GM19397 (cell line): ENCODE measurements around the gene EFHC2.
"Not testable (repeated sequence)": the region's sequence is repeated elsewhere in the genome, so short reads cannot be mapped to it uniquely, and the experiment has no call there.

Experiments used
- ATAC-seq: cut with Tn5 transposase; IDR thresholded peaks from one replicate; pipeline ENCODE4 v1.9.1; 2021; ENCODE audit warnings: mild to moderate bottlenecking, moderate library complexity; ENCODE audit not compliant: unreplicated experiment

Gene EFHC2

DNA sequence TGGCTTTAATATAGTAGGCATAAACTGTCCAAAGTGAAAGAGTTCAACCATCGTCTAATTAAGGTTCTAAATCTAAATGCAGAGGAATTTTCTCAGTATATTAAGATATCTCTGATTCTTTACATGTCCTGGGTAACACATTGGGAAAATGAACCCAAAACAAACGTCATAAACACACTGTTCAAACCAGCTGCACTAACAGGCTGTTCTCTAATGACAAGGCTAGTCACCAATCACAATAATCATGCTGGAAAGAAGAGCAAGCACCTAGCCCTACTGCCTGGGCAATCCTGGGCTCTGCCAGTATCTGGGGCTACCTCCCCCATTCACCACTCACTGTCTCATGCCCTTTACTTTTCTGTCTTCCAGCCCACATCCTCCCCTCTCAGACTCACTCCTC is 107.9 kb downstream of the EFHC2 start:
- no peak for ATAC-seq

DNA sequence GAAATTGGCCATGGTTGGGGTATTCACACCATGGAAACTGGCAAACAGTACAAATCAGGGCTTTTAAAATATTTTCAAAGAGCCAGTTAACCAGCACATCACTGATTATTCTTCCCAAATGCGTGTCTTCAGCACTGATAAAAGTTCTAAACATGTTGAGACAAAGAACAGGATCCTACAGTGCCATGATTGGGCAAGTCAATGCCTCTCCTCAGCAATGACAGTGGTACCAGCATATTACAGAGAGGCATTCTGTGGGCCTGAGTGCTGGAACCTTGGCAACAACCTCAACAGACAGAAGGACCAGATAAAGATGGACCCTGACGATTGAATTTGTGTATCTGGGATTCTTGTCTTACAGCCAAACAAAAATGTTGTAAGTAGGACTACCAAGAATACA is 108.9 kb downstream of the EFHC2 start:
- no peak for ATAC-seq

DNA sequence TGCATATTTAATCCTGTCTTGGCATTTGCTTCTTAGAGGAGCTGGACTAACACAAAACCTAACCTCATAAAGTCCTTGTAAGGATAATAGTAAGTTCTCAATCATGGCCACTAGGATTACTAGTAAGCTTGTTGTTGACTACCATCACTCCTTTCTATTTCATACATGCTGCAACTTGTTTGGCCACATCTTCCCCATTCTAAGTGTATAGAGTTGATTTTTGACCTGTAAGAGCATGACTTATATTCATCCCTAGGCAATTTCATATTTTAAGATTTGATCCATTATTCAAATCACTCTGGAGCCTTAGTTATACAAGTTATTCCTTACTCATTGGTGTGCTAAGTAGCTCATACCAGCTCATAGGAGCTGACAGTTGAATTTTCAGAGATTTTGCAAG is 109.4 kb downstream of the EFHC2 start:
- no peak for ATAC-seq

DNA sequence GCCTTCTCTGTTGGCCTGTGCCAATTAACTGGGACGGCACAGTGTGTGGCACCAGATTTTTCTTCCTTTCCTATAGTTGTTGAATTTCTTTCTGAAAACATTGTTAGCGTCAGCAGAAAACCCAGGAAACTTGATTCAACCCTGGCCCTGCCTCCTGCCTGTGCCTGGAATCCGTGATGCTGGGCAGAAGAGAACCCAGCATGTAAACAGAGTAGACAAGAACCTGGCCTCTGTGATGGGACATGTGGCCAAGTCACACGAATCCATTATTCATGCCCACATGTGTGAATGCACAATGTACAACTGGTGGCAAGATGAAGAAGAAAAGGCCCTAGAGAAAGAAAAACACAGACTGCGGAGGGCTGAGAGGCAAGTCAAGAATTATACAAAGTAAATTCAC is 111.4 kb downstream of the EFHC2 start:
- no peak for ATAC-seq

DNA sequence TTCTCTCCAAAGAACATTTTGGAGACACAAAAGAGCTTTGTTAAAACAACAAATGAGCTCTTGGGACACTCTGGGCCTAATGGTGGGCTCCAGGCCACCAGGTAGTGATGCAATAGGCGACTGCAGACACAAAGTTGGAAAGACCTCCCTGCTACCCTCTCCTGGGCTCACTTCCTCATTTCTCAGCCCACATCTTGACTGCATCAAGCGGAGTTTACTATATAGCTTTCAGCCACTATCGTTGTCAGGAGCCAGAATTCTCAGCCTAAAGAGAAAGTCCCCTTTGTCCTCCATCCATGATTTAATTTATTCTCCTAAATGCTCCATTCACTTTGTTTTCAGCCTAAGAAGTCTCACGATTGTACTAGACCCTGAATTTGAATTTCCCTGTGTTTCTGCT is 114.9 kb downstream of the EFHC2 start:
- ATAC-seq: no peak

DNA sequence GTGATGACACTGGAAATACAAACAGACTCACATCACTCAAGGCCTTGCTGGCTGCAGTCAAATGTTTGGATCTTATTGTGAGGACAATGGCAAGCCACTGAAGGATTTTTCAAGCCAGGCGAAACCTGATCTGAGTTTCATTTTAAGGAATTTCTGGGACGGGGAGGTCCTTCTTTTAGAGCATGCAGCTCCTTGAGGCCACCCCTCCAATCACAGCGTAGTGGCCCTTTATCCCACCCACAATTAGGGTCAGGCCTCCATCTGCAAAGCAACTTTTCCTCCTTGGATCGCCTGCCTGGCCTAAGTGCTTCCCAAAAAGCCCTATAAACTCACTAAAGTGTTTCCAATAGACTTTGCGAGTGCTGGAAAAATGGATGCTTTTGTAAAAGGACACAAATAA is 115.5 kb downstream of the EFHC2 start:
- ATAC-seq: no peak

DNA sequence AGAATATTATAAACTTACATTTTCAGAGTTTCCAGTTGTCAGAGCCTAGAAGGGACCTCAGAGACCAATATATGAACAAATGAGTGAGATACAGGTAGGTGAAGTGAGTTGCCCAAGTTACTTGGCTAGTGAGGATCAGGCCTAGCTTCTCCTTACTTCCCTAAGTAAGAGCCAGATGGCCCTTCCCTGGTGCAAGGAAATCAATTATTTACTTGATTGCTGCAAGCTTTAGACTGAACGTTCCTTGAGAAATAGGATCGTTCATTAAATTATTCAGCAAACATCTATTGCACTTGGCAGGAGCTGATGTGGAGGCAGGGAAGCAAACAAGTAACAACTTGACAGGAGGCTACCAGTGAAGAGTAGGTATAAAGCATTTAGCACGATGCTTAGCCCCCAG is 117.8 kb downstream of the EFHC2 start:
- no peak for ATAC-seq

DNA sequence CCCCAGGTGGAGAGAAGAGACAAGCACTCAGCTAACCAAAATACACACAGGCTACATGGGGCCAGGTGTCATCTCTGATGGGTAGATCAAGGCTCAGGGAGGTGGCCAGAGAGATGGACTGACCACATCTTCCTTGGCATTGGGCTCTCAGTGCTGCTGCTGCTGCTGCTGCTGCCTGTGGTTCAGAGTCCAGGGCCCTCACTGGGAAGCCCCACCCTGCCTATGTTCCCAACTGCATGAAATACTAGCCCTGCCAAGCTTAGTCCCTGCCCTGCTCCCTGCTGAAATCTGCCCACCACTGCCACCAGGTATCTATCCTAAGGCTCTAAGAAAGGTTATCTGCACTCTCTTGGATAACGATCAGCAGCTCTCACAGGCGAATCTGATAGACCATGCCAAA is 118.7 kb downstream of the EFHC2 start:
- no peak for ATAC-seq

DNA sequence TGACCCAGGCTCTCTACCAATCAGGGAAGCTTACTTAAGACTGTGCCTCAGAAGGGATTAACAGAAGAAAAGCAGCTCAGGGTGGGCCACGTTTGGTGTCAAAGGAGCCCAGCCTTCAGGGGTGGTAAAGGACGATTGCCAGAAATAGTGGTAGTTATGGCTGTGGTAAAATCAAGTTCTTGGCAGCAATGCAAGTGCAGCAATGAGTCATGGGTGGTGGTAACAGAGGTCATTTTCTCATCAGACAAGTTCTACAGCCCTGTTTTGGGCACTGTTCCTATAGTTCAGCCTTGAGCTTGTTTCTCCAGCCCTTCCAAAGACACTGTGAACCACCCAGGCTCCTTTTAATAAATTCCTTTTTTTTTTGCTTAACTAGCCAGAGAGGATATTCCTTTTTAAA is 120.3 kb downstream of the EFHC2 start:
- no peak for ATAC-seq

DNA sequence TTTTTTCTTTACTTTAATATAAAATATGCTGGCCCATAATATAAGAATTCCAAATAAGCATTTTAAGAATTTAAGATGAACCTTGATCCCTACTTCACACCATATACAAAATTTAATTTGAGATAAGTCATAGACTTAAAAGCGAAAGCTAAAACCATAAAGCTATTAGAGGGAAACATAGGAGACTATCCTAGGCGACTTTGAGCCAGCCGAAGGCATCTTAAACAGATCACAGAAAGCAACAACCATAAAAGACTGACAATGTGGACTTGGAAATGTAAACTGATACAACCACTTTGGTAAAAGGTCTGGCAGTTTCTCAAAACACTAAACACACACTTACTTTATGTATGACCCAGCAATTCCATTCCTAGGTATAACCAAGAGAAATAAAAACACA is 125.0 kb downstream of the EFHC2 start:
- no peak for ATAC-seq

DNA sequence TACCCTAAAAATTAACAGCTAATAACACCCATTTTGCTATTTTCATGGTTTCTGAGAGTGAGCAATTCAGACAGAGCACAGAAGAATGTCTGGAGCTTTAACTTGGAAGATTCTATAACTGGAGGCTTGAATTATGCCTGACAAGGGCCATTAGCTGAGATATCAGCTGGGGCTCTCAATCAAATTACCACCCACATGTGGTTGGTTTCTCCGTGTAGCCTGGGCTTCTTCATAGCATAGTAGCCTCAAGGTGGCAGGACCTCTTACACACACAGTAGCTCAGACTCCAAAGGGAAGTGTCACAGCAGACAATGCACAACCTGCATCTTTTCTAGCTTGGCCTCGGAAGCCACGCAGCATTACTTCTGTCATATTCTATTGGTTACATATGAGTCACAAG is 127.3 kb downstream of the EFHC2 start:
- no peak for ATAC-seq

DNA sequence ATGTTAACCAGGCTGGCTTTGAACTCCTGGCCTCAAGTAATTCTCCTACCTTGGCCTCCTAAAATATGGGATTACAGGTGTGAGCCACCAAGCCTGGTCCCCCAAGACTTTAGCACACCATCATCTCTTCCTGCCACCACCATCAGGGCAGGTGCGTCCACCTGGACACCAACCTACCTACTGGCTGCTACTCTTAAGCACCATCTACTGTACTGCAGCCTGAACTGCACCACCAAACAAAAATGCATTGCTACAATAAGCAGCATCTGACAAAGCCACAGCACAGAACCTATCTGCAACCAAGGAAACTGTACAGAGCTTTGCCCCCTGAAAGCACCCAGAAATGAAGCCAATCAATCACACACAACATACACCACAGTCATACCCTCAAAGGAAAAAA is 139.7 kb downstream of the EFHC2 start:
- no peak for ATAC-seq

DNA sequence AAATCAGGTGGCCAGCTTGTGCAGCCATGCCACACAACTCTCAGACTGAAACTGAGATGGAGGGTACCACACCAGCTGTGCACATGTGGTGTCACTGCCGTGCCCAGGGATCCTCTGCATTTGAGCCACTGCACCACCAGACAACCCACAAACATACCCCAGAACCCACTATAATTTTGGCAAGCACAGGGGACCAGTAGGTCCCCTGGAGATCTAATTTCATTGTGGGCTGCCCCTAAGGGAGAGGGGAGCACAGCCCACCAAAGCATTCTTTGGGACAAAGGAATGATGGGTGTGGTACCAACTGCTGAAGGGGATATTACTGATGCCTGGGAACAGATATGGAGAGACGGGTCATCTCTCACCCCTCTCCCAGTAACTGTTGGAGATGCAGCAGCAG is 140.9 kb downstream of the EFHC2 start:
- ATAC-seq: no peak

DNA sequence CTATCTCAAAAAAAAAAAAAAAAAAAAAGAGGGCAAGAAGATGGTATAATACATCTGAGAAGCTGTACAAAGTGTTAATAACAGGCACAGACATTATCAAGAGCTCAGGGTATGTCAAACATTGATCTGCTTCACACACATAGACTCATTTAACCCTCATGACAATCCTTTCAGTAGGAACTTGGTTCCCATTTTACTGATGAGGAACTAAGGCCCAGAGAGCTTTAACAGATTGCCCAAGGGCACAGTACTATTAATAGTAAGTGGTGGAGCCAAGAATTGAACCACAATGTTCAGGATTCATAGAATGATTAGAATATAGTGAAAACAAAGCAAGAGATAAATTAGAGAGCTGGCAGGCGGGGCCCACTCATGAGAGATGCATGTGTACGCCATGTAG is 154.4 kb downstream of the EFHC2 start:
- no peak for ATAC-seq

DNA sequence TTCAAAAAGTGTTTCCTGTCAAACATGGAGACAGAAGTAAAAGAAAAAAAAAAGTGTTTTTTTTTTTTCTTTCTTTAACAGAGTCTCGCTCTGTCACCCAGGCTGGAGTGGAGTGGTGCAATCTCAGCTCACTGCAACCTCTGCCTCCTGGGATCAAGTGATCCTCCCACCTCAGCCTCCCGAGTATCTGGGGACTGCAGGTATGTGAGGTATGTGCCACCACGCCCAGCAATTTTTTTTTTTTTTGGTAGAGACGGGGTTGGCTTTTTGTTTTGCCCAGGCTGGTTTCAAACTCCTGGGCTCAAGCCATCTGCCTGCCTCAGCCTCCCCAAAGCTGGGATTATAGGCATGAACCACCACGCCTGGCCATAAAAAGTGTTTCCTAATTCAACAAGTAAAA is 155.6 kb downstream of the EFHC2 start:
- not testable (repeated sequence) for ATAC-seq

DNA sequence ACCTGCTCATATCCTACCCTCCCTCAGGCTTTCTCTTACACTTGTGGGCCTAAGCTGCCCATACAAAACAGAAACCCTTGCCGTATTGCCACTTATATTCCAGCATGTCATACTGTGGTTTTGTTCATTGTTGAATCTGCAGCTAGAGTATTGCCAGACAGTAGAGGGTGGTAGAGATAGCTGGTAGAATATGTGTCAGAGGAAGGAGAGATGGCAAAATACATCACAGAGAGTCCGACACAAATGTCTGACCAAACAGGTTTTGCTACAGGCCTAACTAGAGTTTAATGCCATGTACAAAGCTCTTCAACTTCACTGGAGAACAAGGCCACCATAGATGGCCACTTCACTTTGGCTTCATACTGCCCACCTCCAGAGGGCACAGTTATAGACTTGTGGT is 160.1 kb downstream of the EFHC2 start:
- ATAC-seq: no peak

DNA sequence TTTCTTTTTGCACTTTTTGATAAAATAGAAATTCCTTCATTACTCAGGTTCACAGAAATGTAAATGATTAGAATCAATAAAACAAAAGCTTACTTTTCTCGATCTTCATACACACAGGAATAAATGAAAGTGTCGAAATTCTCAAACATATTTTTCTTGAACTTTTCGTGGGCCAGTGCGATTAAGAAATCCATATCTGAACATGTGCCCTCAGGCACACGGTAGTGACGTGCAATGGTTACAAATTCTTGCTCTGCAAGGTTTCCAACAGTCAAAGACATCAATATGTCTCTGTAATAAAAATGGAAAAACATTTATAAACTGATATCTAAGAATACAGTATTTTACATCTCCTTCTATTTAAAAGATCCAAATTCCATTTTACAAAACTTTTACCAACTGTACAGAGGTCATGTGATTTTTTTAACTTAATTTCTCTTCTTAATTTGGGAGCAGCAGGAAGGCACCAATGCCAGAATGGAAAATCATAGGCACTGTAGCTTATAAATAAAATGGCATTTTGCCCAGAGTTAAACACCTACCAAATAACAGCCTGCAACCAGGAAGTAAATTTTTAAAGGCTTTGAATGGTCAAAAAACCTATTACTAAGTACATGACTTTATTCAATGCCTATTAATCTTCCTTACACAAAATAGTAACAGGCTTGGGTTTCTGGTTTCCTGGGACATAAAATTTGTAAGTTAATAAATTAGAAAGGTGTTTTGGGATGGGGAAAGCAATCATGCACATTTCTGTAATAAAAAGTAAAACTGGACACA is 165.0 kb downstream of the EFHC2 start:
- ATAC-seq: no peak

DNA sequence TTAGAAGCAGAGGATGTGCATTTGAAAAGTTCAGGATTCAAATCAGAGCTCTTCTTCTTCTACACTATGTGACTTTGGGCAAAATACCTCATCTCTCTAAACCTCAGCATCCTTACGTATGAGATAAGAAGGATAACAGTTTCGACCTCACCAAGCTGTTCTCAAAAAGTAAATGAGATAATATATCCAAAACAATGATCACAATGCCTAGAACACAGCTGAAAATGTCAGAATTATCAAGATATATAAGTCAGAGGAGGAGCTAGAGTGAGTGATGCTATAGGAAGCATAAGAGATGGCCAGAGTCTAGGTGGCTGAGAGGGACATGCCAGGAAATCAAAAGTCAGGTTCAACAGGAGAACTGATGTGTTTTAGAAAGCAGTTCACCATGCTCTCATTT is 168.0 kb downstream of the EFHC2 start:
- no peak for ATAC-seq

DNA sequence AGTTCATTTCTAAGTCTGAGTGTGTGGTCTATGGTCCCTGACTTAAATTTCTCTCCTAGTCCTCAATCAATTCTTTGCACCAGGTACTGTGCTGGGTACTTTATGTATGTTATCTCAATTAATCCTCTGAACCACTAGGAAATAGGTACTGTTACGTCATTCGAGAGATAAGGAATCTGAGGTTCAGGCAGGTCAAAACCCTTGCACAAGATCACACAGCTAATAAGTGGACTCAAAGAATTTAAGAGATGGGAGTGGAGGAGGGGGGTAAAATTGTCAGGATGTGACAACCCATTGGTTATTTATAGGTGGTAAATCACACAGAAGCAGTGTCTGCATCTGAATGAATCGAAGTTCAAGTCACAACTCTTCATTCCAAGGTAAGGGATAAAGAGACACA is 169.4 kb downstream of the EFHC2 start:
- ATAC-seq: no peak

DNA sequence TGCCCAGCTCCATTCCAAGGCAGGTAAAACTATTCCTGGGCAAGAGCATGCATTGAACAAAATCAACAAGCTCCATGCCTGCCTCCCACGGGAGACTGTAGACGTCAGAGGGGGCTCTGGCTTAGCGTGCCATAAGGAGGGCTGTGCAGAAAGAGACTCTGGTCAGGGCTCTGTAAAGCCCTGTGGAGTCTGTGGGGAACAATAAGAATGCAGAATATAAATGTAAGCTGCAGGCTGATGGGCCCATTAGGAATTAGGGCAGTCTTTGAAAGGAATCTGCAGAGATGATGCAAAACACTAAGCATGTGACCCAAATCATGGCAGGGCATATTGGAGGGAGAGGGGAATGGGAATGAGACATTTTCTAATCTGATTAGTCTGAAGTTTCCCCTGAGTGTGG is 170.3 kb downstream of the EFHC2 start:
- no peak for ATAC-seq

DNA sequence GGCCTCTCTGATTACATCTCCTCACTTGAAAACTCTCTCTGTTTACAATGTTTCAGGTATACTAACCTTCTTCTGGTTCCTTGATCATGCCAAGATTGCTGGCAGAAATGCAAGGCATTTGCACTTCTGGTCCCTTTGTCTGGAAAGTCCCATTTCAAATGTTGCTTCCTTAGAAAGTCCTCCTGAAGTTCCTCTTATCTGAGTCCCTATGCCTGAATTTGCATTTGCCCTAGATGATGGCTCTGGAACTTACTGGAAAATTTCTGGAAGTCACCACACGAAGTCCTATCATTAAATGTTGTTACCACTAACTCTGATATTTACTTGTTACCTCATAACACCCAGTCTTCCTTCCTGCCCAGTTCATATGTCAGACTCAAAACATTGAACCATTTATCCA is 176.4 kb downstream of the EFHC2 start:
- ATAC-seq: no peak

DNA sequence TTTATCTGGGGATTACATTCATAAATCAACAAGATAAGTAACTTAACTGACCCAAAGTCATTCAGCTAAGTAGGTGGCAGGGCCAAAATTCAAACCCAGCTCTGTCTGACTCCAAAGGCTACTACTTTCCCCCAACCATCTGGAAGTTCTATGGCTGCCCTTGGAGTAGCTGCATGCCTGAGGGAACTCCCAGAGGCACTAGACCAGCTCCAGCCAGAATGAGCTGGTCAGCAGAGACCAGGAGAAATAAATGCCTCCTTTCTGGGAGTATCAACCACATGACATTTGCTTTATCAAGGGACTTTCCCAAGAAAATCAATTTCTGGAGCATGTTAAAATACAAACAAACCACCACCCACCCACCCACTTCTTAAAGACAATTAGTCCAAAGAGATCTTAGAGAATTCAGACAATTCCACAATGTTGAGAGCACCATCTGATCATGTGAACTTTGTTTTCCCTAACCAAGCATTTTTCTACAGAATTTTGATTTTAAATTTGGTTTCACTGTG is 180.5 kb downstream of the EFHC2 start:
- ATAC-seq: no peak

DNA sequence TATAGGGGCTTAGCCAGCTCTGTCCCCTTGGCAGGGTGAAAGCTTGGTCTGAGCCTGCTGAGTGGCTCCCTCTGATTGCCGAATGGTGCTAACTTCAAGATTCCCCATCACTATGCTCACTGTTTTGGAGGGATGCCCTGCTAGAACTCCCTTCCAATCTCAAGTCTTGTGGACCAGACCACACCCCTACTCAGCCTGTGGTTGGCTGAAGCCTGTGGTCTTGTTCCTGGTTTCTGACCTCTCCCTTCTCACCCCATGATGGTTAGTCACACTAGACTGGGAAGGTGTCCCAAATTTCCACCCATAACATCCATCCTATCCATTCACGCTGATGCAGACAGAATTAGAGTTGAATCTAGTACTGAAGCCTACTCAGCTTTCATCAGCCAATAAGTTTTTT is 185.6 kb downstream of the EFHC2 start:
- no peak for ATAC-seq
